Bronchial smooth muscle cell (primary cell): ENCODE results near the gene UPK3B. TPM values are rescaled to one million over a fixed set of nuclear protein-coding genes. Genes with fewer than 3 reads are reported as not detected.

Experiments
- total RNA-seq: library from RNA; depleted of rRNA; stranded (reverse); fragments of >200 nt; gene quantifications from 2 replicates; pipeline ENCODE4 v1.2.1, GENCODE V29; 2014

Gene UPK3B
- total RNA-seq, result 0.32 TPM in 1 of 2 replicates, not detected in the other

DNA sequence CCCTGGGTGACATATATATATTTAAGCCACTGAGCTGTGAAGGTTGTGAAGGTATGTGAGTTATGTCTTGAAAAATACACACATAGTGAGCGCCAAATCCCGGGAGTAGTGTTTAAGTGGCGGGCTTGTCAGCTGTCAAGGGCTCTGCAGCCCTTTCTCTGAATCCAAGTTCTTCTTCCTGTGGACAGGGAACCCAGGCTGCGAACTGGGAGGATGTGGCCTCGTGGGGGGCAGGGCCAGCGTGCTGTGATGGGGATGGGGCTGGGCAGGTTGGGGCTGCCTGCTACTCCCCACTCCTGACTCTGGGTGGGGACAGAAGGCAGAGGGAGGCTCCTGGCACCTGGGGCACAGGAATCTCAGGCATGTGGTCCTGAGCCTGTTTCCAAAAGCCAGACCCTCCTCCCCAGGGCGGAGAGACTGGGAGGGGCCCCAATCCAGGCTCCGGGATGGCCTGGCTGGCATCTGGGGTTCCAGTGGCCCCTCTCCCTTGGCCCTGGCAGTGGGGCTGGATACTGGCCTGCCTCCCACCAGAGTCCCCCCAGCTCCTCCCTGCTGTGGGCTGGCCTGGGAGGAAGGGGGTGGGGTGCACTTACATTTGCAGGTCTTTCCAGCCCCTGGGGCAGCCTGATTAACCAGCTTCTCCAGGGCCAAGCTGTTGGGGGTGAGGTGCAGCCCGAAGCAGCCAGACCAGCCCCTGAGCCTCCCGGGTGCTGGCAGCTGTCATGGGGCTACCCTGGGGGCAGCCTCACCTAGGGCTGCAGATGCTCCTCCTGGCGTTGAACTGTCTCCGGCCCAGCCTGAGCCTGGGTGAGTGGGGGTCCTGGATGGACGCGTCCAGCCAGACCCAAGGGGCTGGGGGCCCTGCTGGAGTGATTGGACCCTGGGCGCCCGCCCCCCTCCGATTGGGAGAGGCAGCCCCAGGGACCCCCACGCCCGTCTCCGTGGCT lies at the start of gene UPK3B:
Gene UPK3B, plus strand, starts transcription at position 622 of the 947 bp plus-strand sequence. Its CDS starts 101 bp downstream, at position 723.

DNA sequence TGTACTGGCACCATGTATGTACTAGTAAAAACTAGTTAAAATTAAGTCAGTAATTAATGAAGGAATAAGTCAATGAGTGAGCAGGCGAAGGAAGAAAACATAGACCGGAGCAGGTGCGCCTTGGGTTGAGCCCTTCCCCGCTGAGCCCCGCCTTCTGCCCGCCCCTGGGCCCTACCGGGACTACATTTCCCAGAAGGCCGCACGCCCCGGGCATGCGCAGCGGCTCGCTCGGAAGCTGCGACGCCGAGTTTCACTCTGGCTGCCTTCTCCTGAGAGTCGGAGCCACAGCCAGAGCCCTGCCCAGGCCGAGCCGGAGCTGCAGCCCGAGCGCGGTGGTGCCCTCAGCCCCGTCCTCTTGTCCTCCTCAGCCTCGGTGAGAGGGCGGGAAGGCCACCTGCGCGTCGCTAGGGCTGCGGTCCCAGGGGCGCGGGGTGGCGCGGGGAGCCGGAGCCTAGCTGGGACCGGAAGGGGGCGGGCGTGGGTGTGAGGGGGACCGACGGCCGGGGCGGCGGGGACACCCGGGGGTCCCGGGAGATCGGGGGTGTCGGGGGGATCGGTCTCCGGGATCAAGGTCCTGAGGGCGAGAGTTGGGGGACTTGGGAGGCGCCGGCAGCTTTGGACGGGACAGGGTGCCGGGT lies 48.8 kb upstream of the UPK3B start, which contains the start of gene DTX2:
Gene DTX2, plus strand, starts transcription at position 246 of the 638 bp plus-strand sequence. CDS start 18,801 bp downstream, outside the sequence.

DNA sequence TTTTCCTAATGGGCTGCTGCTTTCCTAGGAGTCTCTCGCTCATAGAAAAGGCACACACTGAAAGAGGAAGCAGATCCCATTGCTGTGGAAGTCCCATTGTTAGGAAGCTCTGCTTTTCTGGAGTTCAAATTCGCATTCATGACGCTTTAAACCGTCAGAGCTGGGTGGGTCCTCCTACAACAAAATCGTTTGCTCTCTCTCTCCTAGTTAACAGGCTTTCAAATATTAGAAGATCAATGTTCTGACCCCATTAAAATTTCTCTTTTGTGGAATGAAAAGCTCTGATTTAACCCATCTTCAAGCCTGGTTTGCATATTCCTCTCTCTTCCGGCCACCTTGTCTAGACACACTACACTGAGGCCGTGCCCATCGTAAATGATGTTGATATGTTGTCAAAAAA lies 32.8 kb downstream of the UPK3B start, which contains the start of gene SPDYE16:
Gene SPDYE16, minus strand, starts transcription at position 101 of the 400 bp plus-strand sequence. CDS start 1,838 bp downstream, outside the sequence.

Other genes with a start within 250 kb of the UPK3B start
- 25.8 and 35.6 TPM in 2 replicates for gene HSPB1, start 207.9 kb upstream of the UPK3B start, total RNA-seq
- 49.5 and 52.2 TPM in 2 replicates for gene YWHAG, start 151.6 kb upstream of the UPK3B start, total RNA-seq
- gene SSC4D, start 100.9 kb upstream of the UPK3B start, total RNA-seq, result 0.43 and 0.47 TPM in 2 replicates
- 0.63 and 1.9 TPM in 2 replicates for gene ZP3, start 85.6 kb upstream of the UPK3B start, total RNA-seq
- 2.5 and 3.0 TPM in 2 replicates for gene DTX2, start 48.8 kb upstream of the UPK3B start, total RNA-seq
- gene SPDYE16, start 32.7 kb downstream of the UPK3B start, total RNA-seq, result under 0.01 and 0.26 TPM in 2 replicates
- gene POMZP3, start 116.7 kb downstream of the UPK3B start, total RNA-seq, result 3.0 and 5.2 TPM in 2 replicates